Renal cortical epithelial cell (primary cell): ENCODE data around the gene MBD3L3. TPM values are rescaled to one million over a fixed set of nuclear protein-coding genes. Genes with fewer than 3 reads are reported as not detected.
A peak's percentile ranks its signal among the peaks of the same experiment; 100 is the strongest.
"Not testable (repeated sequence)": the region's sequence is repeated elsewhere in the genome, so short reads cannot be mapped to it uniquely, and the experiment has no call there.

Source experiments
- DNase-seq: peaks from one replicate; pipeline ENCODE4 v3.0.0-alpha.2; 2011; ENCODE audit warnings: low read depth
- total RNA-seq: library from RNA; depleted of rRNA; stranded (reverse); fragments of >200 nt; gene quantifications from 2 replicates; pipeline ENCODE4 v1.2.3, GENCODE V29; 2014

MBD3L3 gene
- not detected in 2 replicates for total RNA-seq

DNA sequence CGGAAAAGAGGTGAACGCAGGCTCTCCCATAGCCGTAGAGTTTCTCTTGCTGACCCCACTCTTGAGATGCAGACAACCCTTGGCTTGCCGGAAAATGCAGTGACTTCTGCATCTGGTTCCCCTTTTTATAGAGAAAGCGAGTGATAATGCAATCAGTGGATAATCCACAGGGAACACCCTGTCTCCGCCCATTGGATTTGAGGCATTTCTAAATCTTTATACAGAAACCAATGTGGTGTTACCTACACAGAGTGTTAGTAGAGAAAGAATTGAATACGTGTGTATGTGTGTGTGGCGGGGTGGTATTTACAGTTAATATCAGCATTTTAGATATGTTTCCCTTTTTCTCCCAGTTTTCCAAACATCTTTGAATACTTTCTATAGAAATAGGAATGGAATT is at the start of gene MBD3L3:
MBD3L3 (minus strand) TSS at position 101 of the 400 bp plus-strand sequence; CDS start at position 30, 71 bp downstream.
- DNase-seq = not testable (repeated sequence)

GRCh38 chr19:7106711-7107657 is 48.5 kb upstream of the MBD3L3 start:
- no peak for DNase-seq

DNA sequence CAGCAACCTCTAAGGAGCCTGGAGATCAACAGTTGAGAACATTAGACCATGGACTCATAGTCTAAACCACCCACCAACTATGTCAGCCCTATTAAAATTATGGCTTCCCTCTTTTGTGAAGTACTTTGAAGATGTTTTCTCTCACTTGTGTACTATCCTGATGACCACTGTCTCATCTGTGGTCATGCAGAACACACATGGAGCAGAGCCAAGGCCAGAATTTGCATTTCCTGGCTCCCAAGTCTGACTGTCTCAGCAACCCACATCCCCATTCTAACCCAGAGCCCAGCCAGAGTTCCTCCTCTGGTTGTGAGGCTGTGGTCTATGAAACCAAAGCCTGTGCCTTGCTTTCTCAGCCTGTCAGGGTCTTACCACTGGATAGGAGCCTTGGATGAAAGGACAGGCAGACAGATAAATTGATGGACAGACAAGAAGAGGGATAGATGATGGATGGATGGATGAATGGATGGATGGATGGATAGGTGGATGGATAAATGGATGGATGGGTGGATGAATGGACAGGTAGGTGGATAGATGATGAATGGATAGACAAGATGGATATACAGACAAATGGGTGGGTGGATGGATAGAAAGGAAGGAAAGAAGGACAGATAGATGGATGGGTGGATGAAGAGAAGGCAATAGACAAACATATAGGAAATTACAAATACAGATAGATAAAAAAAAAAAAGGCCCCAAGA is 46.4 kb upstream of the MBD3L3 start:
- DNase-seq = peak; percentile 22

DNA sequence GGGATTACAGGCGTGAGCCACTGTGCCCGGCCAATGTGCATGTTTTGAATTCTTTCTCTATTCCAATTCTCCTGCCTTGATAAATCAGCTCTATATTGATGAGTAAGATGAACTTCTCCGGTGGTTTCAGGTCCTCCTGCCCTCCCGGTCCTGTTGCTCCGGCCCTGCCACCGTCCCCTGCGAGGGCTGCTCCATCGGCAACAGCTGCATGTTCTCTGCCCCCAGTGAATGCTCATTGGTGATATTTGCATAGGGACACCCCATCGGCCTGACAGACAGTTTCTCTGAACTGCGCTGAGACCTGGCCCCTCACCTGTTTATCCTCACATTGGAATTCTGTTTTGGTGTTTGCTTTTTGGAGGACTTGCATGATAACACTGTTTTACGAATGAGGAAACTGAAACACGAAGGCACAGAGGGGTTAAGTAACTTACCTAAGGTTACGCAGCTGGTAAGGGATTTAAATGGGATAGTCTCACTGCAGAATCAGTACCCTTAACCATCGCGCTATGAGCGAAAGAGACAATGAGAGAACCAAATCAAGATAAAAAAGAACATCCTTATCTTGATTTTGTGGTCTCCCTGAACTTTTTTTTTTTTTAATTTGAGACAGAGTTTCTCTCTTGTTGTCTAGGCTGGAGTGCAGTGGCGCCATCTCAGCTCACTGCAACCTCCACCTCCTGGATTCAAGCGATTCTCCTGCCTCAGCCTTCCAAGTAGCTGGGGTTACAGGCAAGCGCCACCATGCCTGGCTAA is 43.2 kb upstream of the MBD3L3 start:
- no peak for DNase-seq

DNA sequence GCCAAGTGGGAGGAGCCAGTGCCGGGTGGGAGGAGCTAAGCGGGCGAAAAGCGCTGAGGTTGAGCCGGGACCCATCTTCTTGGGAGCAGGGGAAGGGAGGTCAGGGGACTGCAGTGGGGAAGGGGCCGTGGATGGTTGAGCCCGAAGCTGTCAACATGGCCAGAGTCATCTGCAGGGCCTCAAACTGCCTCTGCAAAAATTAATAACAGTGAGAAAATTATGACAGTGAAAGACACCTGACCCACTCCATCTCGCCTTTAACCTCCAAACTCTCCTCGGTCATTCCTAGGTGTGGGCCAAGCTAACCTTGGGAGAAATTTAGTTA is 41.1 kb upstream of the MBD3L3 start:
- DNase-seq = no peak

DNA sequence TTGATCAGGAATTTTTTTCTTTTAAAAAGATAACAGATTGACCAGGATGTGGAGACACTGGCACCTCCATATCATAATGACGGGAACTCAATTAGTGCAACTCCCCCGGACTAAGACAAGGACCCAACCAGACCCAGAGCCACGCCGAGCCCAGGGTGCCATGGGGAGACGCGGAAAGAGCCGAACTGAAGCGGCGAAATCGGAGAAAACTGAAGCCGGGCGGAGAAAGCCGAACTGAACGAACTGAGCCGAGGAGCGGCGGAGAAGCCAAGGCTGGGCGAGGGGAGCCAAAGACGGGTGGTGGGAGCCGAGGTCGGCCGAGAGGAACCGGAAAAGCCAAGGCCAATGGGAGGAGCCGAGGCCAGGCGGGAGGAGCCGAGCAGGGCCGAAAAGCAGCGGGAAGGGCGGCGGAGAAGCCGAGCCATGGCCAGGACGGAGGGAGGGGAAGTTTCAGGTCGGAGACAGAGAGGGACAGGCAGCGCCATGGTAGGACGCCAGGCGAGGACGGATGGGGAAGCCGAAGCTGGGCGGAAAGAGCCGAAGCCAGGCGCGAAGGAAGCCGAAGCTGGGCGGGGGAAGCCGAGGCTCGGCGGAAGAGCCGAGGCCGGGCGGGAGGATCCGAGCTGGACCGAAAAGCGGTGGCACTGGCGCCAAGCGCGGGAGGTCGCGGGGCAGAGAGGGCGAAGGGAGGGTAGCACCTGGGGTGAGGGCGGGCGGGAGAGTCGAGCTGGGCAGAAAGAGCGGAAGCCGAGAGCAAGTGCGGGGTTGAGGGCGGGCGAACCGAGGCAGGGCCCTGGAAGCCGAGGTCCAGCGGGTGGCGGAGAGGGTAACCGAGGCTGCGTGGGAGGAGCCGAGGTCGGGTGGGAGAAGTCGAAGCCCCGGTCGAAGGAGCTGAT is 40.5 kb upstream of the MBD3L3 start:
- peak; percentile 81 for DNase-seq

DNA sequence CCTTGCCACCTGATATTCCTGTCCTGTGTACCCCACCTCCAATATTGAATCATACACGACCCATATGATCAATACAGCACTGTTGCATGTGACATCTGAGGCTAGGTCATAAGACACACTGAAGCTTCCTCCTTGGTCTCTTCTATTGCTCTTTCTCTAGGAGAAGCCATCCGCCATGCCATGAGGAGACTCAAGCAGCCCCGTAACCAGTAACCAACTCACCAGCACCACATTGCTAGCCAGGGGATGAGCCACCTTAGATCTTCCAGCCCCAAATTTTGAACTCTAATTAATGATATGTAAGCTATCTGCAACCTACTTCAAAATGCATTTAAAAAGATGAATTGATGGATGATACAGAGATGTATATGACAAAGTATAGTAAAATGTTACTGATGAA is 39.6 kb upstream of the MBD3L3 start:
- DNase-seq = no peak

GRCh38 chr19:7088999-7089398 is 30.5 kb upstream of the MBD3L3 start:
- DNase-seq = no peak

DNA sequence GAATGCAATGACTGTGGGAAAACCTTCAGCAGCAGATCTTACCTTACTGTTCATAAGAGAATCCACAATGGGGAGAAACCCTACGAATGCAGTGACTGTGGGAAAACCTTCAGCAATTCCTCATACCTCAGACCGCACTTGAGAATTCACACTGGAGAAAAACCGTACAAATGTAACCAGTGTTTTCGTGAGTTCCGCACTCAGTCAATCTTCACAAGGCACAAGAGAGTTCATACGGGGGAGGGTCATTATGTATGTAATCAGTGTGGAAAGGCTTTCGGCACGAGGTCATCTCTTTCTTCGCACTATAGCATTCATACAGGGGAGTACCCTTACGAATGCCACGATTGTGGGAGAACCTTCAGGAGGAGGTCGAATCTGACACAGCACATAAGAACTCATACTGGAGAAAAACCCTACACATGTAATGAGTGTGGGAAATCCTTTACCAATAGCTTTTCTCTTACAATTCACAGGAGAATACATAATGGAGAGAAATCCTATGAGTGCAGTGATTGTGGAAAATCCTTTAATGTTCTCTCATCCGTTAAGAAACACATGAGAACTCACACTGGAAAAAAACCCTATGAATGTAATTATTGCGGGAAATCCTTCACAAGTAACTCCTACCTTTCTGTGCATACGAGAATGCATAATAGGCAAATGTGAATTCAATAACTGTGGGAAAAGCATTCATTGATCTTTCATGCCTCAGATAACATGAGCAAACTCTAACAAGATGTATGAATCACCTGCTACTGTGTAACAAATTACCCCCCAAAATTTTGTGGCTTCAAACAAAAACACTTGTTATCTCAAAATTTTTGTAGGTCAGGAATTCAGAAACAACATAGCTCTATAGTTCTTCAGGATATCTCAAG is 24.8 kb upstream of the MBD3L3 start:
- DNase-seq = peak; percentile 33

- DNase-seq = no peak
Measured at GRCh38 chr19:7078008-7078407, 19.5 kb upstream of the MBD3L3 start.

GRCh38 chr19:7076151-7076550 is 17.7 kb upstream of the MBD3L3 start:
- no peak for DNase-seq

DNA sequence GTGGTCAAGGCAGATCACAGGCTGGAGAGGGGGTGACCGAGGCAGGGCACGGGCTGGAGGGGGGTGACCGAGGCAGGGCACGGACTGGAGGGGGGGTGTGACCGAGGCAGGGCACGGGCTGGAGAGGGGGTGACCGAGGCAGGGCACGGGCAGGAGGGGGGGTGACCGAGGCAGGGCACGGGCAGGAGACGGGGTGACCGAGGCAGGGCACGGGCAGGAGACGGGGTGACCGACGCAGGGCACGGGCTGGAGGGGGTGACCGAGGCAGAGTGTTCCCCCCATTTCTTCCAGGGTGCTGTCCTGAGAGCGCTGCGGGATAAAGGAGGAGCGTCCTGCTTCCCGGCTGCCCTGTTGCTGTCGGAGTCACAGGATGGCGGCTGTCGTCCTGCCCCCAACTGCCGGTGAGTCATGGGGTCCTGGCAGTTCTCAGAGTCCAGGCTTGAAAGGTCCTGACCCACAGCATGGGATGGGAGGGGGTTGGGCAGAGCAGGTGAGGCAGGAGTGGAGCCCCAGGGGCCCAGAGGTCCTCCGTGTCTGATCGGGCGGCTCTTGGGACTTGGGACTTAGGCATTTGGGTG is 16.3 kb upstream of the MBD3L3 start:
- DNase-seq = no peak

DNA sequence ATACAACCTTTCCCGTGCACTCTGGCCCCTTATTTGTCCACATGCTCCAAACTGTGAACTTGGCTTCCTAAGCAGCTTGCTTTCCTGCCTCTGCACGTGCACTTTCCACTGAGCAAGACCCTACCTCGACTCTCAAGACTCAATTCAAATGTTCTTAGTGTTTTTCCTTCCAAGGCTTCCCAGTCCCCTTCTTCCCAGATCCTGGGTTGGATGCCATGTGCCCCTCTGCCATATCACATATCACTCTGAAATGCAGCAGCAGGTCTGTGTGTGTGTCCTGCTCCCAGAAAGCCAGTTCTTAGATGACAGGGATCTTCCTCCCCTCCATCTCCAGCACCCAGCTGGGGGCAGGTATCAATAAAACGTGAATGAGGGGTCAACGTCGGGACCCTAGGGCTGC is 14.1 kb upstream of the MBD3L3 start:
- no peak for DNase-seq

GRCh38 chr19:7069904-7070226 is 11.4 kb upstream of the MBD3L3 start:
- DNase-seq = no peak

GRCh38 chr19:7069042-7069903 is 10.8 kb upstream of the MBD3L3 start, which contains the start of gene ZNF557:
Gene ZNF557, plus strand, starts transcription at chr19:7069703. Its CDS starts 5,372 bp downstream, at chr19:7075075.
- DNase-seq = peak; percentile 86

- no peak for DNase-seq
Measured at GRCh38 chr19:7068599-7068998, 10.1 kb upstream of the MBD3L3 start.

DNA sequence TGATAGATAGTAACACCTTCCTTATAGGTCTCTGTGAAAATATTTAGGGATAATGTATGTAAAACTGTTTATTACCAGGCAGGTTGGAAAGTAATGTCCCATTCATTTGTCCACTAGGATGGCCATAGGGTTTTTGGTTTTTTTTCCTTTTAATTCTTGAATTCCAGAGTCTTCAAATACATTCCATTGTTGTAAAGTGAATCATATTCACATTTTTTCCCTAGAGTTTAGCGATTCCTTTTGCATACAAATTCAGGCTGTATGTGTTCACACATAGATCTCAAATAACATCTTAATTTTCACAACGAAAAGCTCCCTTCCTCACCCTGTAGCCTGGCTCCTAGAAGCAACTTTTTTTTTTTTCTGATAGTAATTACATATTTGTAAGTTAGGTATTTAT is 9.2 kb upstream of the MBD3L3 start:
- no peak for DNase-seq

DNA sequence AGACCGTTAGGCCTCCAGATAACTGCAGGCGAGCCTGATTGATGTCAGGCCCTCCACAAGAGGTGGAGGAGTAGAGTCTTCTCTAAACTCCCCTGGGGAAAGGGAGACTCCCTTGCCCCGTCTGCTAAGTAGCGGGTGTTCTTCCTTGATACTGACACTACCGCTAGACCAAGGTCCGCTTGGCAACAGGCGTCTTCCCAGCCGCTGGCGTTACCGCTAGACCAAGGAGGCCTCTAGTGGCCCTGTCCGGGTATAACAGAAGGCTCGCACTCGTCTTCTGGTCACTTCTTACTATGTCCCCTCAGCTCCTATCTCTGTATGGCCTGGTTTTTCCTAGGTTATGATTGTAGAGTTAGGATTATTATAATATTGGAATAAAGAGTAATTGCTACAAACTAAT is 8.6 kb upstream of the MBD3L3 start:
- DNase-seq = not testable (repeated sequence)
